CD4-positive, CD25-positive, alpha-beta regulatory T cell (primary cell): ENCODE data around the gene CFAP57. TPM values are rescaled to one million over a fixed set of nuclear protein-coding genes. Genes with fewer than 3 reads are reported as not detected.

Experiments
- ATAC-seq, 2 donors: fragments of 150-1000 bp; cut with Tn5 transposase; one replicate each; pipeline ENCODE4 v1.10.0; 2021; ENCODE audit warnings: low read depth in 2 of 2, moderate number of reproducible peaks in 2 of 2, moderate library complexity in 1 of 2
- DNase-seq, 3 donors: peaks; one replicate each; pipeline versions ENCODE4 v3.0.0 to v3.0.0-alpha.2; 2012 to 2022; ENCODE audit warnings: mixed read lengths in 1 of 3
- H3K27ac ChIP-seq: one replicate; pipeline ENCODE4 v1.7.0; 2013; ENCODE audit warnings: mild to moderate bottlenecking, low read length; ENCODE audit not compliant: insufficient read depth, poor library complexity, severe bottlenecking
- H3K27me3 ChIP-seq: one replicate; pipeline ENCODE4 v1.7.0; 2013; ENCODE audit warnings: low read length; ENCODE audit not compliant: control insufficient read depth, insufficient read depth
- H3K36me3 ChIP-seq: one replicate; pipeline ENCODE4 v1.7.0; 2013; ENCODE audit warnings: mild to moderate bottlenecking, low read length, moderate library complexity; ENCODE audit not compliant: control insufficient read depth, insufficient read depth
- H3K4me1 ChIP-seq: 2 replicates; pipeline ENCODE4 v1.7.0; 2013; ENCODE audit warnings: mild to moderate bottlenecking, low read length; ENCODE audit not compliant: insufficient read depth, control insufficient read depth, poor library complexity, severe bottlenecking
- H3K4me3 ChIP-seq: one replicate; pipeline ENCODE4 v1.7.0; 2013; ENCODE audit warnings: low read depth, mild to moderate bottlenecking, low read length, moderate library complexity
- H3K9me3 ChIP-seq, 2 experiments: 1 replicate in 1 of 2; 2 replicates in 1 of 2; pipeline ENCODE4 v1.7.0; 2013; ENCODE audit warnings: low read length in 2 of 2, mild to moderate bottlenecking in 1 of 2, moderate library complexity in 1 of 2; ENCODE audit not compliant: control insufficient read depth in 2 of 2
- H3K27ac Mint-ChIP-seq, 3 donors: one replicate each; pipeline ENCODE4 v1.8.0; 2020 to 2022; ENCODE audit warnings: mild to moderate bottlenecking in 3 of 3, mixed read lengths in 3 of 3, moderate library complexity in 2 of 3
- H3K27me3 Mint-ChIP-seq: one replicate; pipeline ENCODE4 v1.8.0; 2022; ENCODE audit warnings: mild to moderate bottlenecking, mixed read lengths
- H3K36me3 Mint-ChIP-seq: one replicate; pipeline ENCODE4 v1.8.0; 2020; ENCODE audit warnings: mixed read lengths
- H3K4me1 Mint-ChIP-seq, 4 donors: one replicate each; pipeline ENCODE4 v1.8.0; 2020 to 2022; ENCODE audit warnings: mixed read lengths in 4 of 4, mild to moderate bottlenecking in 1 of 4
- H3K4me3 Mint-ChIP-seq, 4 donors: one replicate each; pipeline ENCODE4 v1.8.0; 2020 to 2022; ENCODE audit warnings: mild to moderate bottlenecking in 4 of 4, mixed read lengths in 4 of 4, moderate library complexity in 3 of 4
- H3K9me3 Mint-ChIP-seq, 7 donors: one replicate each; pipeline ENCODE4 v1.8.0; 2020 to 2022; ENCODE audit warnings: mixed read lengths in 7 of 7, mild to moderate bottlenecking in 3 of 7, moderate library complexity in 2 of 7
- polyA plus RNA-seq, 4 donors: library from polyadenylated mRNA; unstranded; fragments of 300-500 nt; fragmentation: Illumina TruSeq; gene quantifications; one replicate each; pipeline ENCODE4 v1.2.3, GENCODE V29; 2021
- total RNA-seq: library from RNA; stranded (reverse); gene quantifications from one replicate; pipeline ENCODE4 v1.2.3, GENCODE V29; 2022

Gene CFAP57
- total RNA-seq: not detected
- polyA plus RNA-seq: under 1 TPM in 1 of 4 donors, not detected in 3; 0.13 TPM

- Mint-ChIP-seq H3K27ac (peak within 1 kb of the TSS; percentile 95 to 97 (median 96)), H3K4me1 (peaks cover 9 to 39% (median 29%) of the 10 kb centered on the region in 4 donors), H3K36me3 (peaks cover 28% of the 10 kb centered on the region), H3K27me3 (peaks cover 29% of the 10 kb centered on the region), H3K9me3 (no peaks in the 10 kb centered on the region), H3K4me3 (peak within 1 kb of the TSS; percentile 96 to 99 (median 99))
- H3K36me3 ChIP-seq: peaks cover 27% of the 10 kb centered on the region
- DNase-seq: peak; percentile 88 to 96 (median 94)
- H3K27me3 ChIP-seq: peaks cover 15% of the 10 kb centered on the region
- peaks cover 19% of the 10 kb centered on the region for H3K4me1 ChIP-seq
- H3K9me3 ChIP-seq: no peaks in the 10 kb centered on the region
- H3K27ac ChIP-seq: peak within 1 kb of the TSS; percentile 72
- H3K4me3 ChIP-seq: peak within 1 kb of the TSS; percentile 83
- ATAC-seq: peak; percentile 86 to 90
Measured at GRCh38 chr1:43171876-43172526, at the start of gene CFAP57, which contains the start of gene EBNA1BP2. Gene CFAP57, plus strand, starts transcription at chr1:43172330. Its CDS starts 424 bp downstream, at chr1:43172754. Gene EBNA1BP2, minus strand, starts transcription at chr1:43172290. Its CDS starts 172 bp downstream, at chr1:43172118.

DNA sequence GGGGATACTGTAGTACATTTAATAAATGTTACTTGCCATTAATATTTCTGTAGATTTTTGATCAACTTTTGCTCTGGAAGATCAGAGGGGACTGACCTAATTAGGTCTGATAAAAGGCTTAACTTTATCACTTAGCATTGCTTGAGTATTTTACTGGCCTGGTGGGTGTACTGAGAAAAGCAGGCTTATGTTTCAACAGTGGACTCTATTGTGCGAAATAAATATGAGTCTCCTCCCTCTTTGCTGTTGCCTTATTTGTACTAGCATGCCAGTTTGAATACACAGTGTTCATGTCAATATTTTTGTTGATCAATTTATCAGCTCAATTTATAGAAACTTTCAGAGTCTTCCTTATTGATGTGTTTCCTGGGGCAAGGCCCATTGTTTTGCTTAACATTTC, 49.1 kb upstream of the CFAP57 start:
- Histone ChIP-seq H3K9me3 (no peaks in the 10 kb centered on the region), H3K36me3 (no peaks in the 10 kb centered on the region), H3K27me3 (peaks cover 8% of the 10 kb centered on the region), H3K4me3 (no peak overlapping the region), H3K4me1 (no peaks in the 10 kb centered on the region), H3K27ac (no peak overlapping the region)
- Mint-ChIP-seq H3K4me3 (no peak overlapping the region), H3K4me1 (no peaks in the 10 kb centered on the region), H3K9me3 (peaks cover 0 to 6% (median 0%) of the 10 kb centered on the region in 7 donors), H3K27ac (no peak overlapping the region), H3K36me3 (no peaks in the 10 kb centered on the region), H3K27me3 (peaks cover 33% of the 10 kb centered on the region)
- no peak for ATAC-seq
- no peak for DNase-seq

DNA sequence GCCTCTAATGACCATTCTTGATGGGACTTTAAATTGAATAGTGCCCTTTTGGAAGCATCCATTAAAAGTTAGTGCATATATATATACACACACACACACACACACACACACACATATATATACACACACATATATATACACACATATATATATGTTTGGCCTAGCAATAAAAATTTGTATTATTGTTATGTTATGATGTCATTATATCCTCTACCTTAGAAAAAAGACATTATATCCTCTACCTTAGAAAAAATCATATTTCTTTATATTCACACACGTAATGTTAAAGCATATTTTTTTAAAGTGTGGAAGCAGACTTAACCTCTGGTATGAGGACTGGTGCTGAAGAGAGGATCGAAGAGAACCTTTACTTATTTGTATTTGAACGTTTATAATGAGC, 43.3 kb upstream of the CFAP57 start:
- Mint-ChIP-seq H3K4me1 (no peaks in the 10 kb centered on the region), H3K27me3 (peaks cover 53% of the 10 kb centered on the region), H3K27ac (no peak overlapping the region), H3K9me3 (peaks cover 0 to 2% (median 0%) of the 10 kb centered on the region in 7 donors), H3K36me3 (no peaks in the 10 kb centered on the region), H3K4me3 (no peak overlapping the region)
- no peak for DNase-seq
- Histone ChIP-seq H3K4me3 (no peak overlapping the region), H3K27me3 (peaks cover 20% of the 10 kb centered on the region), H3K9me3 (no peaks in the 10 kb centered on the region), H3K27ac (no peak overlapping the region), H3K36me3 (no peaks in the 10 kb centered on the region), H3K4me1 (no peaks in the 10 kb centered on the region)
- no peak for ATAC-seq

DNA sequence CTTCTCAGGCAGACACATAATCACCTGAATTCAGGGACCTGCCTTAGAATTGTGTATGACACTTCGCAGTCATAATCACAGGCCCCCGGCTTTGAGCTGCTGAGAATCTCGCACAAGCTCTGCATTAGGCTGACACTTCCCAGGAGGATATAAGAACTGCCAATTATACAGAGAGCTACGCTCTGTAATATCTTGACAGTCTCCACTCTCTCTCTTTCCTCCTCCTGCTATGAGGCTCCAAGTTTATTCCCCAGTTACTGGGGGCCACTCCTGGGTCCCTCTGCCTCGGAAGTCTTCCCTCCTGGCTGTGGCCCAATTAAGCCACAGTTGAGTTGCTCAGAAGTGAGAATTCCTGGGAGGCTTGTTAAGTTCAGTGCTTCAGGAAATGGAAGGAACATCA, 42.7 kb upstream of the CFAP57 start:
- Mint-ChIP-seq H3K9me3 (peaks cover 0 to 2% (median 0%) of the 10 kb centered on the region in 7 donors), H3K4me1 (no peaks in the 10 kb centered on the region)
- H3K27me3 ChIP-seq: peaks cover 22% of the 10 kb centered on the region

GRCh38 chr1:43134068-43134467, 38.1 kb upstream of the CFAP57 start:
- H3K27me3 Mint-ChIP-seq: peaks cover 48% of the 10 kb centered on the region
- Histone ChIP-seq H3K4me1 (no peaks in the 10 kb centered on the region), H3K4me3 (no peak overlapping the region), H3K9me3 (no peaks in the 10 kb centered on the region), H3K27me3 (peaks cover 15% of the 10 kb centered on the region), H3K27ac (no peak overlapping the region), H3K36me3 (no peaks in the 10 kb centered on the region)
- no peaks in the 10 kb centered on the region for H3K36me3 Mint-ChIP-seq
- H3K27ac Mint-ChIP-seq: no peak overlapping the region
- no peaks in the 10 kb centered on the region for H3K4me1 Mint-ChIP-seq
- ATAC-seq: no peak
- no peak overlapping the region for H3K4me3 Mint-ChIP-seq
- peaks cover 0 to 2% (median 0%) of the 10 kb centered on the region in 7 donors for H3K9me3 Mint-ChIP-seq
- DNase-seq: no peak

More for the DNA sequence above, 42.7 kb upstream of the CFAP57 start:
- no peaks in the 10 kb centered on the region for H3K36me3 Mint-ChIP-seq
- H3K4me3 Mint-ChIP-seq: no peak overlapping the region
- Histone ChIP-seq H3K36me3 (no peaks in the 10 kb centered on the region), H3K4me3 (no peak overlapping the region), H3K9me3 (no peaks in the 10 kb centered on the region), H3K4me1 (no peaks in the 10 kb centered on the region), H3K27ac (no peak overlapping the region)
- no peak for ATAC-seq
- no peak overlapping the region for H3K27ac Mint-ChIP-seq
- peaks cover 59% of the 10 kb centered on the region for H3K27me3 Mint-ChIP-seq
- DNase-seq: no peak

DNA sequence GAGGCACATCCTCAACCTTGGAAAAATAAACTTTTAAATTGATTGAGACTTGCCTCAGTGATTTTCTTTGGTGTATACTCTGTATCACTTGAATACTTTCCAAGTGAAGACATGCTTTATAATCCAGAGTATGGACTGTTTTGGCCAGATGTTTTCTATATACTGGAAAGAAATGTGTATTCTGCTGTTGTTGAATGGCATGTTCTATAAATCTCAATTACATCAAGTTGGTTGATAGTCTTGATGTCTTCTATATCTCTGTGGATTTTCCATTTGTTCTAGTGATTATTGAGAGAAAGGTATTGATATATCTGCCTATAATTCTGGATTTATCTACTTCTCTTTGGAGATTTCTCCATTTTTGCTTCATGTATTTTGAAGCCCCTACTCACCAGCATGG, 37.5 kb upstream of the CFAP57 start:
- Mint-ChIP-seq H3K4me3 (no peak overlapping the region), H3K27ac (no peak overlapping the region), H3K9me3 (peaks cover 0 to 4% (median 2%) of the 10 kb centered on the region in 7 donors), H3K27me3 (peaks cover 49% of the 10 kb centered on the region), H3K36me3 (no peaks in the 10 kb centered on the region), H3K4me1 (no peaks in the 10 kb centered on the region)
- Histone ChIP-seq H3K27ac (no peak overlapping the region), H3K36me3 (no peaks in the 10 kb centered on the region), H3K4me1 (no peaks in the 10 kb centered on the region), H3K27me3 (peaks cover 15% of the 10 kb centered on the region), H3K9me3 (peaks cover 0 to under 1% of the 10 kb centered on the region in 2 experiments), H3K4me3 (no peak overlapping the region)
- DNase-seq (no peak), ATAC-seq (no peak)

- Histone ChIP-seq H3K27ac (no peak overlapping the region), H3K36me3 (no peaks in the 10 kb centered on the region), H3K9me3 (peaks cover 0 to 5% of the 10 kb centered on the region in 2 experiments), H3K4me1 (no peaks in the 10 kb centered on the region), H3K4me3 (no peak overlapping the region), H3K27me3 (peaks cover 12% of the 10 kb centered on the region)
- DNase-seq (no peak), ATAC-seq (no peak)
- Mint-ChIP-seq H3K36me3 (no peaks in the 10 kb centered on the region), H3K27me3 (peaks cover 50% of the 10 kb centered on the region), H3K9me3 (peaks cover 0 to 8% (median 2%) of the 10 kb centered on the region in 7 donors), H3K4me1 (no peaks in the 10 kb centered on the region), H3K27ac (no peak overlapping the region), H3K4me3 (no peak overlapping the region)
Measured at GRCh38 chr1:43135857-43136781, 36.0 kb upstream of the CFAP57 start.
